GM23248 (cell line): ENCODE results near the gene DOCK6.

Source experiments
- EZH2 ChIP-seq: fragments of 200-600 bp; sonication (generic); IDR thresholded peaks from 2 replicates; pipeline ENCODE4 v1.6.1; 2018; ENCODE audit warnings: antibody characterized with exemption, mild to moderate bottlenecking; ENCODE audit not compliant: insufficient read depth, poor library complexity, severe bottlenecking
- EZH2phosphoT487 ChIP-seq: fragments of 200-600 bp; sonication (generic); IDR thresholded peaks from 2 replicates; pipeline ENCODE4 v1.6.1; 2018; ENCODE audit warnings: antibody characterized with exemption, moderate library complexity, mild to moderate bottlenecking, low read depth; ENCODE audit not compliant: insufficient read depth

GRCh38 chr19:11179716-11180297 is 82.5 kb downstream of the DOCK6 start:
- TF ChIP-seq EZH2 (no peak), EZH2phosphoT487 (no peak)
